GM21367 (cell line): ENCODE results near the gene PRX.
"Not testable (repeated sequence)": the region's sequence is repeated elsewhere in the genome, so short reads cannot be mapped to it uniquely, and the experiment has no call there.

Source experiments
- ATAC-seq: cut with Tn5 transposase; IDR thresholded peaks from one replicate; pipeline ENCODE4 v1.9.1; 2021; ENCODE audit not compliant: unreplicated experiment

PRX gene

DNA sequence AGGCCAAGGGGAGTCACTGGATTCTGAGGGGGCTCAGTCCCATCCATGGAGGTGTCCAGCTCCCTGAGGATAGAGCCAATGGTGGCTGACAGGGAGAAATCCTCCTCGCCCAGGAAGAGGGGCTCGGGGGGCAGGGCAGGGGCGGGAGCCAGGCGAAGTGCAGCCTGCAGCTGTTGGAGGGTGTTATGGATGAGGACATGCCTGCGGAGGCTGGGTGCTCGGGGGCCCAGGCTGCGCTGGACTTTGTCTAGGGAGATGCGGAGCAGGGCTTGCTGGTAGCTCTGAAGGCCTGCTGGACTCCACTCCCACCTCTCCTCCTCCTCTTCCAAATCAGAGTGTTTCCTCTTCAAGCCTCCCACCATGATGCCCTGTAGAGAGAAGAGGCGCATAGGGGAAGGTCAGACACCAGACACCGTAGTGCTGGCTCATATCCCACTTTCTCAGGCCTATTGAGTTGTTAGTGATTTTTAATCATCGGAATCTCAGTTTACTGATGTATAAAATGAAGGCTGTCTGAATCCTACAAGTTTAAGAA, 28.6 kb upstream of the PRX start:
- ATAC-seq: no peak

DNA sequence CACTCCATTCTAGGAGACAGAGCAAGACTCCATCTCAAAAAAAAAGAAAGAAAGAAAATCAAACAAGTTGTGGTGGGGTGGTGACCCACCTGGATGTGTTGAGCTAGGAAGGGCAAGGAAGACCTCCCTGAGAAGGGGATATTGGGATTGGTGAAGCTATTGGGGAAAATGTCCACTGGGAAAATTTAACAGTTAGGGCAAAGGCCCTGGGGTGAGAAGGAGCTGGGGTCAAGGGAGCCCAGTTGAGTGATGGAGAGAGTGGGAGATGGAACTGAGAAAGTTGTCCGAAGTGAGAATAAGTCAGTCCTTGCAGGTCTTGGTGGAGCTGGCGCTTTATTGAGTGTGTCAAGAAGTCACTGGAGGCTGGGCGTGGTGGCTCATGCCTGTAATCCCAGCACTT, 25.1 kb upstream of the PRX start:
- no peak for ATAC-seq

DNA sequence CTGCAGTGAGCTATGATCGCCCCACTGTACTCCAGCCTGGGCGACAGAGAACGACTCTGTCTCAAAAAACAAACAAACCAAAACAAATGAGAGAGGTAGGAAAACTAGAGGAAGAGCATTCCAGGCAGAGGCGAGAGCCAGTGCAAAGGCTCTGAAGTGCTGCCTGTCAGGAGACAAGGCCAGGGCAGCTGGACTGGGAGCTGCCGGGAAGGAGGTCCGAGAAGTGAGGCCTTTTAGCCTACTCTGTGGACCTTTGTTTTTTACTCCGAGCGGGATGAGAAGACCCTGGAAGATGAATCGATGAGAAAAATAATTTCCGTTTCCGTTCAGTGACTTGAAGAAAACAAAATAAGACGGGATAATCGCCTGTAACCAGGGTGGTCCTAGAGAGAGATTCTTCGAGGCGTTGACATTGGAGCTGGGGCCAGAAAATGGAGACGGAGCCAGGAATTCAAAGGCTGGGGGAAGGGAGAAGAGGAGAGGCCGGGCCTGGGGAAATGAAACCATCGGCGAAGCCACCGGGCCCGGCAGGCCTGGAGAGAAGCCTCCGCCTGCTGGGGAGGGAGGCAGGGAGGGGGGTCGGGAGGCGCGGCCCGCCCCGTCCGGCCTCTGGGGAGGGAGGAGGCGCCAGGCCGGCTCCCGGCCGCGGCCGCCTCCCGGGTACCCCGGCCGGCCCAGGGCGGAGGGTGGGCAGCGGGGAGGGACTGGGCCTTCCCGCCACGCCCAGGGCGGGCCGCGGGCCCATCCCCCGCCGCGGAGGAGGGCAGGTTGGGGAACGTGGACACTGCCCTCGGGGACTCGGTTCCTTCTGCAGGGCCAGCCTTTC, 20.4 kb upstream of the PRX start:
- peak; percentile 46 for ATAC-seq

DNA sequence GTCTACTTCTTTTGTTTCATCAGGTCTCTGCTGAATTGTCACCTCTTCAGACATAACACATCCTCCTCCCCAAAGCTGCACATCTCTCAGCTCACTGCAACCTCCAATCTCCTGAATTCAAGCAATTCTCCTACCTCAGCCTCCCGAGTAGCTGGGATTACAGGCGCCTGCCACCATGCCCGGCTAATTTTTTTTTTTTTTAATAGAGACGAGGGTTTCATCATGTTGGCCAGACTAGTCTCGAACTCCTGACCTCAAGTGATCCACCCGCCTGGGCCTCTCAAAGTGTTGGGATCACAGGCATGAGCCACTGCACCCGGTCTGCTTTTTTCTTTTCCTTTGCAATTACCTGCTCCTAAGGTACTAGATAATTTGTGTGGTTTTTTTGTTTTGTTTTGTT, 19.6 kb upstream of the PRX start:
- not testable (repeated sequence) for ATAC-seq

DNA sequence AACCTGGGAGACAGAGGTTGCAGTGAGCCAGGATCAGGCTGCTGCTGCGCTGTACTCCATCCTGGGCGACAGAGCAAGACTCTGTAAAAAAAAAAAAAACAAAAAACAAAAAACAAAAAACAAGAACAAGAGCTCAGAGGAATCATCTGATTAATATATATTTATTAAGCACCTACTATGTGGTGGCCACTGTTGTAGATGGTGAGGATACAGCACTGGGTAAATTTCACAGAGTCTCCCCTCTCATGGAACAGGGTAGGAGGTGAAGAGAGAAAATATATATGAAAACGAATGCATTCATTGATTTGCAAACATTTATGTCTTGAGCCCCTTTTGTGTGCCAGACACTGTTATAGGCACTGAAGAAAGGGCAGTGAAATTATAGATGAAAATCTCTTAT, 18.5 kb upstream of the PRX start:
- no peak for ATAC-seq

DNA sequence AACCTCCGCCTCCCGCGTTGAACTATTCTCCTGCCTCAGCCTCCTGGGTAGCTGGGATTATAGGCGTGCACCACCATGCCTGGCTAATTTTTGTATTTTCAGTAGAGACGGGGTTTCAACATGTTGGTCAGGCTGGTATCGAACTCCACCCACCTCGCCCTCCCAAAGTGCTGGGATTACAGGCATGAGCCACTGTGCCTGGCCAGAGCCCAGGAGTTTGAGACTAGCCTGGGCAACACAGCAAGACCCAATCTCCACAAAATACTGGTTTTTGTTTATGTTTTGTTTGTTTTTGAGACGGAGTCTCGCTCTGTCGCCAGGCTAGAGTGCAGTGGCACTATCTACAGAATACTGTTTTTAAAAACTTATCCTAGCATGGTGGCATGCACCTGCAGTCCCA, 17.1 kb upstream of the PRX start:
- ATAC-seq: not testable (repeated sequence)

DNA sequence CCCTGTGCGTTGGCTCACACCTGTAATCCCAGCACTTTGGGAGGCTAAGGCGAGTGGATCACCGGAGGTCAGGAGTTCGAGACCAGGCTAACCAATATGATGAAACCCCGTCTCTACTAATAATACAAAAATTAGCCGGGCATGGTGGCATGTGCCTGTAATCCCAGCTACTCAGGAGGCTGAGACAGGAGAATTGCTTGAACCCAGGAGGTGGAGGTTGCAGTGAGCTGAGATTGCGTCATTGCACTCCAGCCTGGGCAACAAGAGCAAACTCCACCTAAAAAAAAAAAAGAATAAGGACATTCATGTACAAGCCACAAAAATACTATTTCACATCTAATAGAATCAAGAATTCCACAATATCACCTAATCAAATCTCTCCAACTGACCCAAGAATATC, 15.0 kb upstream of the PRX start:
- ATAC-seq: not testable (repeated sequence)

DNA sequence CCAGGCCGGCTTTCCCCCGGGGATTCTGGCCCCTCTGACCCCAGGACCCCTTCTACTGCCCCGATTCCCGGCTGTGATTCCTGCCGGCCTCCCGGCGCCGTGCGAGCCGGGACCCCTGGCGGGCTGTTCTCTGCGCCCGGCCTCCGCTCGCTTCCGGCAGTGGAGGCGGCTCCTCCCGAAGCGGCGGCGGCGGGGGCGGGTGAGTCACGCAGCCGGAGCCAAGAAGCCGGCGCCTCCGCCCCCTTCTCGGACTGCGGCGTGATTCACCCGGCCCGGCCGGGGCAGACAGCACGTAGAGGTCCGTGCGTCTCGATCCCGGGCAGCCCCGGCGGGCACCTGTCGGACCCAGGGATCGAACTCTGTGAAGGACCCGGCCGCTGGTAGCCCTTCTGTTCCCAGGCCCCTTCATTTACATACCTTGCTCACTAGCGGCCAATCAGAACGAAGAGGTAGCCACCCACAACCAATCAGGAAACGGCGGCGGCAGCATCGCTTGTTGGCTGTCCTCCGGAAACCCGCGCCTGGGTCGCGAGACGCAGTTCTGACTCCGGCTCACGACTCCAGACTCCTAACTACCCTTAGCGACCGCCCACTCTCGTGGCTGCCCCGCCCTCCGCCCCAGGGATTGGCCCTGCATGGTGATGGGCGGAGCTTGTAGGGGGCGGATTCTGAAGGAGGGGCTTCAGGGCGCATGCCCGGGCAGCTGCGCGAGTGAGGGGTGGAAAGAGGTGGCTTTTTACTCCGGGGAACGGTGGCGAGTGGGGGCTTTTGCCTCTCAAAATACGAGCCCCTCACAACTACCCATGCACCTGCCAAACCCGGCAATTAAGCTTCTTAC, 12.5 kb upstream of the PRX start, which contains the start of gene SERTAD1:
SERTAD1 (minus strand) TSS at position 543 of the 838 bp plus-strand sequence. CDS start 2,446 bp downstream, outside the sequence.
- ATAC-seq: peak; percentile 66

DNA sequence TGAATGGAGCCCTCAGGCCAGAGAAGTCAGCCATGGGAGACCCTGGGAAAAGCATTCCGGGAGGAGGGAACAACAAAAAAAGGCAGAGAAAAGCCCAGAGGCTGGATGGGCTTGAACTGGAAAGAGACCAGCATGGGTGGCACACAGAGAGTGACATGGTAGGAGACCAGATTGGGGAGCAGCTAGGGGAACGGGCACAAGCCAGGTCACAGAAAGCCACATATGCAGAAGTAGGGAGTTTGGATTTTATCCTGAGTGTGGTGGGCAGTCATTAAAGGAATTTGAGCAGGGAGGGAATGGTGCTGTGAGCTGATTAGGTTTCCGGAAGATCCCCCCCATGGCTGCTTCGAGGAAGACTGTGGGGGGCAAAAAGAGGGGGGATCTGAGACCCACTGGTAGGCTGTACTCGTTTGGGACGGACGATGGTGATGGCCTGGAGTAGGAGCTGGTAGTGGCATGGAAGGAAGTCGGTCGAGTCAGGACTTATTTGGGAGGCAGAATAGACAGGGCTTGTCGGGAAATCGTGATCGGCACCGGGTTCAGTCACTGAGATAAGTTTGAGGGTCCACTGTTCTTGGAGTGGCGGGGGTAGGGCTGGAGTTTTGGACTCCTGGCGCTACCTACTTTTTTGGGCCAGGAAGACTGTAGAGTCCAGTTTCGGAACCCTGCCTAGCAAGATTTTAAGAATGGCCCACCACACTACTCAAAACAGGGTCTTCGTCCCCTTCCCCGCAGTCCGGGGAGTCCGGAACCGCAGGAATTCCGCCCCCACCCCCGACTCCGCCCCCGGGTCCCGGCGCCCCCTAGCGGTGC, 11.7 kb upstream of the PRX start:
- no peak for ATAC-seq

DNA sequence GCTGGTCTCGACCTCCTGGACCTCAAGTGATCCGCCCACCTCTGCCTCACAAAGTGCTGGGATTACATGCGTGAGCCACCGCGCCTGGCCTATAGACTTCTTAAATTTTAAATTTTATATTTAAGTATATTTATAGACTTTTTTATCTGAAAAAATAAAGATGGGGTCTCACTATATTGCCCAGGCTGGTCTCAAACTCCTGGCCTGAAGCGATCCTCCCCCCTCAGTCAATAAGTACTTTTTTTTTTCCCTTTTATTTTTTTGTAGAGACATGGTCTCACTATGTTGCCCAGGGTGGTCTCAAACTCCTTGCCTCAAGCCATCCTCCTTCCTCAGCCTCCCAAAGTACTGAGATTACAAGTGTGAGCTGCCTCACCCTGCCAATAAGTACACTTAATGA, 10.8 kb upstream of the PRX start:
- no peak for ATAC-seq

DNA sequence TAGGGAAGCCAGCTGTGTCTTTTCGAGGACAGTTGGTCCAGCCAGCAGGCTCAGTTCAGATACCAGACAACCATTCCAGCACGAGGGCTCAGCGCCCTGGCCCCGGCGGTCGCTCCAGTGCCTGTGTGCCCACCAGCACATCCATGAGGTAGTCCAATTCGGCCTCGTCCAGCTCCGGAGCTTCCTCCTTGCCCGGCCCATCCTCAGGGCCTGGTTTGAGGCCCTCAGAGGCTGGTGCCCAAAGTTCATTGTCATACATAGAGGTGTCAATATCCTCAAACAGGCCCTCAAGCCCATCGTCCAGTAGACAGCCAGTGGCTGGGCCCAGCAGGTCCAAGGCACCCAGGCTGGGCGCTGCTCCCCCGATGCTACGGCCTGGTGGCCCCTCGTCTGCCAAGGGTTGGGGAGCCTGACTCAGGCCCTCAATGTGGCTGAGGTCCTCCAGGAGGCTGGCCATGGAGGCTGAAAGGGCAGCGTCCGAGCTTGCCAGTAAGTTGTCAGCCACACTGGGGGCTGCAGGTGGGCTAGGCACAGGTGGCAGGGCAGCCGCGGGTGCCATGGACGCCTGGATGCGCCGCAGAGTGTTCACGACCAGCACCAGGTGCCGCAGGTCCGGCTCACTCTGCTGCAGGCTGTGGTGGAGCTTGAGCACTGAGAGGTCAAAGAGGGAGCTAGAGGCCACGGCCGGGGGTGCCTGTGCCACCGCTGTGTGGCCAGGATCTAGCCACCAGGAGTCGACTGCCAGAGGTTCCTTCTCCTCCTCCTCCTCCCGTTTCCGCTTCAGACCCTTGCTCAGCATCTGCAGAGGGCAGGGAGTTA, 9.8 kb upstream of the PRX start:
- ATAC-seq: no peak

DNA sequence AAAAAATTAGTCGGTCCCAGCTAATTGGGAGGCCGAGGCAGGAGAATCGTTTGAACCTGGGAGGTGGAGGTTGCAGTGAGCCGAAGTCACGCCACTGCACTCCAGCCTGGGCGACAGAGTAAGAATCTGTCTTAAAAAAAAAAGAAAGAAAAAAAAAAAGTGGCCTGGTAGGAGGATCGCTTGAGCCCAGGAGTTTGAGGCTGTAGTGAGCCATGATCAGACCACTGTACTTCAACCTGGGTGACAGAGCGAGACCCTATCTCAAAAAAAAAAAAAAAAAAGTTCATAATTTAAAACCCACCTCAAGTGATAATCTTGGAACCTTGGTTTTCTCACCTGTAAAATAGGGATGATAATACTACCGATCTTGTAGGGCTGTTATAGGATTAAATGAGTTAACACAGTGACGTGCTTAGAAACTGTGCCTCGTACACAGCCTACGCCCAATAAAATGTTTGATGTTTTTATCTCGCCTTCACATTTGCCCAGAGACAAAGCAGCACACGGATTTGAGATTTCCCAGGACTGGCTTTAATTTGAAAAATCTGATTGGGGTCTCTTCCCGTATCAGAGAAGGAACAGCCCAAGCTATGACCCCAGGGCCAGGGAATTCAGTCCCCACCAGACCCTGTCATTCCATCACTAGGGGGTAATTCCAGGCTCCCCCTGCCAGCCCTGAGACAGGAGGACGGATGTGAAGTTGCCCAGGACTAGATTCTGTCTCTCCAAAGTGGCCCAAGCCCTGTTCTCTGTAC, 9.0 kb upstream of the PRX start:
- ATAC-seq: no peak

DNA sequence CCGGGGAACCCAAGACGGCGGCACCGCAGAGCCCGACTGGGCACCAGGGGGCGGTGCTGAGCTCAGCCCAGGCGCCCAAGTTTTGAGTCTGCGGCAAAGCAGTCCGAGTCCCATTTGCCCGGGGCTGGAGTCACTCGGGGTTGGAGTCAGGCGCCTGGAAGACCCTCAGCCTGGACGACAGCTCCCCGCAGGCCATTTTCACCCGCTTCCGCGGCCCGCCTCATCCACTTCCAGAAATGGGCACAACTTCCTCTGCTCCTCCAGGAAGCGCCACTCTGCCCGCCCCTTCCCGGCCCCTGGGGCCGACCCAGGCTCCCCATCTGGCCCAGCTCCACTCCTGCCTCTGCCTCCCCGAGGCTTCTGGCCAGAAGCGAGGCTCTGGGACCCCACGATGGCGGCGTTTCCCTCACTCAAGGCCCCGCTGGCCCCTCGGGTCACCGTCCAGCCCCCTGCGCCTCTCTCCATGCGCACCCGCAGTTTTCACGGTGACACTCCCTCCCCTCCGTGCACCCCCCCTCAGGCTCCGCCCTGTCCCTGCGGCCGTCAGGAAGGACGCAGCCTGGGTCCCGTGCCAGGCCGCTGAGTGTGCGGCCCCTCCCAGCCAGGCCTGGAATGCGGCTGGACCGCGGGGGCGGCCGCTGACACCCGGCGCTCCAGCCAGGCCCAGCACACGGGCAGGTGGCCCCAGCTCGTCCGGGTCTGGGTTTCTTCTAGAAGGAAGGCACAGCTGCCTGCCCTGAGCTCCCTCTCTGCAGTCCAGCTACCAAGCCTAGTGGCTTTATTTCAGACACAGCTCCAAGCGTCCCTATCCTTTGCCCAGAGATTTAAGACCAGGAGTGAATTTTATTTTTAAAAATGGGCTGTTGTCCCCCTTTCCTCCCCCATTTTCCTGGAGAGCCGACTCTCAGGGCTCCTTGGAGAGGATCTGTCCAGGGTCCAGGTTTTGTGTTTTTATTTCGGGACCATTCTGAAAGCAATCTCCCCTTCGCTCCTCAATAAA, 7.9 kb upstream of the PRX start:
- no peak for ATAC-seq

DNA sequence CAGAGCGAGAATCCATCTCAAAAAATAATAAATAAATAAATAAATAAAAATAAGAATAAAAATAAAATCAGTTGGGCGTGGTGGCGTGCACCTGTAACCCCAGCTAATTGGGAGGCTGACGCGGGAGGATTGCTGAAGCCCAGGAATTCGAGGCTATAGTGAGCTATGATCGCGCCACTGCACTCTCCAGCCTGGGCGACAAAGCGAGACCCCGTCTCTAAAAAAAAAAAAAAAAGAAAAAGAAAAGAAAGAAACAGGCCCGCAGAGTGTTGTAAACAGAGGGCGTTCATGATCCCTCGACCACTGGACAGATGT, 7.2 kb upstream of the PRX start:
- no peak for ATAC-seq

DNA sequence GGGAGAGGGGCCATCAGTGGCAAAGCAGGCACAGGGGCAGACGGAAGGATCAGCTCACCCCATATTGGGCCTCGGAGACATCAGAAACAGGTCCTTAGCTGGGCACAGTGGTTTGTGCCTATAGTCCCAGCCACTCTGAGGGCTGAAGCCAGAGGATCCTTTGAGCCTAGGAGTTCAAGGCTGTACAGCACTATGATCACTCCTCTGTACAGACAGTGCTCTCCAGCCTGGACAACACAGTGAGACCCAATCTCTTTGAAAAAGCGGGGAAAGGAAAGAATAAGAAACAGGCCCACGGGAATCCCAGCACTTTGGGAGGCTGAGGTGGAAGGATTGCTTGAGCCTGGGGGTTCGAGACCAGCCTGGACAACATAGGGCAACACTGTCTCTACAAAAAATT, 6.6 kb upstream of the PRX start:
- no peak for ATAC-seq

DNA sequence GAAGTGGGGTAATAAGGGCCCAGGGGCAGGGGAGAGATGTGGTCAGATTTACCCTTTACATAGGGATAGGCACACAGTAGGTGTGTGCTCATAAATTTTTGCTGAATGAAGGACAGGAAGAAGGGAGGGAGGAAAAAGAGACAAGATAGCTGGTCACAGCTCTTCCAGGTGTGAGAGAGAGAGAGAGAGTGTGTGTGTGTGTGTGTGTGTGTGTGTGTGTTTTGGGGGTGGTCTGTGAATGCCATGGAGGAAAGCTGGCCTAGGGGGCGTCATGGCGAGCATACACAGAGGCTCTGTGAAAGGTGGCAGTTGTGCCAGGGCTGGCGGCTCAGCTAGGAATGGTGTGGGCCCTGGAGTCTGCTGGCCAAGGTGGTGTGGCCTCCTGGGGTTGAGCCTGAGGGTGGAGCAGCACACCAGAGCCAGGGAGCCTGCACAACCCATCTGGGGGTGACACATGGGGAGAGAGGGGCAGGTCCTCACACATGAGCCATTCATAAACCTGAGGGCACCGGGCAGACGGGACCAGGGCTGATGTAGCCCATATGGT, 6.0 kb upstream of the PRX start:
- ATAC-seq: no peak

DNA sequence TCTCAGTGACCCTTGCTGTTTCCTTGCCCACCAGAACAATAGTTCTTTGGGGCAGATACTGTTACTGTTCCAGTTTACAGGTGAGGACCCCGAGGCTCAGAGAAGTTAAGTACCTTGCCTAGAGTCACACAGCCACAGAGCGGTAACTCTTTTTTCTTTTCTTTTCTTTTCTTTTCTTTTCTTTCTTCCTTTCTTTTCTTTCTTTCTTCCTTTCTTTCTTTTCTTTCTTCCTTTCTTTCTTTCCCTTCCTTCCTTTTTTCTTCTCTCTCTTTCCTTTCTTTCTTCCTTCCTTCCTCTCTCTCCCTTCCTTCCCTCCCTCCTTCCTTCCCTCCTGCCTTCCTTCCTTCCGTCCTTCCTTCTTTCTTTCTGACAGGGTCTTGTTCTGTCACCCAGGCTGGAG, 4.9 kb upstream of the PRX start:
- no peak for ATAC-seq

DNA sequence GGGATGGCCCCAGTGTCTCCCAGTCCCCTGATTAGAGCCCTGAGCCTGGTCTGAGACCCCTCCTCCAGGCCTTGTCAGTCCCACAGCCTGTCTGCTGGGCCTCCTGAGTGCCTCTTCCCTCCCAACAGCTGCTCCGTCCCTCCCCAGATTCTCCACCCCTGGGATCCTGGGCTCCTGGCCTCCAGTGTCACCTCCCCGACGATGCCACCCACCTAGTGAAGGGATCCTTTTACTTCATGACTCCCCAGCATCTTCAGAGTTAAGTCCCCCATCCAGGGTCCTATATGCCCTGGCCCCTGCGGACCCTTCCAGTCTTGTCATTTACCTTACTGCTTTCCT, 4.4 kb upstream of the PRX start:
- no peak for ATAC-seq
